Right lung (tissue), 5 donors: ENCODE data around the gene C6orf141. TPM values are rescaled to one million over a fixed set of nuclear protein-coding genes. Genes with fewer than 3 reads are reported as not detected.

ENCODE experiments used
- DNase-seq, 2 donors: peaks; one replicate each; pipeline ENCODE4 v3.0.0-alpha.2; 2013
- polyA plus RNA-seq, 5 donors: library from polyadenylated mRNA; unstranded; fragments of 120-200 nt; gene quantifications; one replicate each; pipeline versions ENCODE4 v1.2.1 to v1.2.3, GENCODE V29; 2013; ENCODE audit warnings: inconsistent platforms in 1 of 5, low replicate concordance in 1 of 5; ENCODE audit not compliant: insufficient read length in 5 of 5, insufficient read depth in 1 of 5

The C6orf141 gene
- polyA plus RNA-seq, 5 donors = 2.6 to 5.3 (median 3.9) TPM

- DNase-seq = no peak
These were observed 14.7 kb upstream of the C6orf141 start for GRCh38 chr6:49535795-49536194.

GRCh38 chr6:49539102-49539501 is 11.4 kb upstream of the C6orf141 start:
- no peak for DNase-seq

GRCh38 chr6:49540614-49541013 is 9.9 kb upstream of the C6orf141 start:
- no peak for DNase-seq

GRCh38 chr6:49541210-49541724 is 9.2 kb upstream of the C6orf141 start:
- no peak for DNase-seq

- DNase-seq = no peak
These were observed 8.5 kb upstream of the C6orf141 start for GRCh38 chr6:49541936-49542335.

- DNase-seq = no peak
These were observed 7.2 kb upstream of the C6orf141 start for GRCh38 chr6:49543087-49543858.

- no peak for DNase-seq
These were observed 4.1 kb upstream of the C6orf141 start for GRCh38 chr6:49546331-49546730.

DNA sequence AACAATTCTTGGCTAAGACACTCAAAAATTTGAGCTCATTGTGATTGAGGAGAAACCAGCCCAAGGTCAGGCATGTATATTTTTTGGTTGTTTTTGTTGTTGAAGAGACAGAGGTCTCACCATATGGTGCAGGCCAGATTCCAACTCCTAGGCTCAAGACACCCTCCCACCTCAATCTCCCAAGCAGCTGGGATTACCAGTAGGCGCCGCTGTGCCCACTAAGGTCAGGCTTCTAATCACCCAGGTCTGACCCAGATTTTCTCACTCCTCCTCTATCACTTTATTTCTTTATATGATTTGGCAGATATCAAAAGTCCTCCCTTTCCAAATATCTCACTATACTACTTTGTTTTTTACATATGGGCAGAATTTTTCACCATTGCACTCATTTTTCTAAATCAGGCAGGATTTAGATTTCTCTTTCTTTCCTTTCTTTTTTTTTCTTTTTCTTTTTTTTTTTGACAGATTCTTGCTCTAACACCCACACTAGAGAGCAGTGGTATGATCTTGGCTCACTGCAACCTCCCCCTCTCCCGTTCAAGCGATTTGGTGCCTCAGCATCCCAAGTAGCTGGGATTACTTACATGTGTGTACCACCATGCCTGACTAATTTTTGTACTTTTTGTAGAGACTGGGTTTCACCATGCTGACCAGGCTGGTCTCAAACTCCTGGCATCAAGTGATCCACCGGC is 1.7 kb upstream of the C6orf141 start:
- no peak for DNase-seq

- no peak for DNase-seq
These were observed 577 bp upstream of the C6orf141 start for GRCh38 chr6:49549691-49550491.

DNA sequence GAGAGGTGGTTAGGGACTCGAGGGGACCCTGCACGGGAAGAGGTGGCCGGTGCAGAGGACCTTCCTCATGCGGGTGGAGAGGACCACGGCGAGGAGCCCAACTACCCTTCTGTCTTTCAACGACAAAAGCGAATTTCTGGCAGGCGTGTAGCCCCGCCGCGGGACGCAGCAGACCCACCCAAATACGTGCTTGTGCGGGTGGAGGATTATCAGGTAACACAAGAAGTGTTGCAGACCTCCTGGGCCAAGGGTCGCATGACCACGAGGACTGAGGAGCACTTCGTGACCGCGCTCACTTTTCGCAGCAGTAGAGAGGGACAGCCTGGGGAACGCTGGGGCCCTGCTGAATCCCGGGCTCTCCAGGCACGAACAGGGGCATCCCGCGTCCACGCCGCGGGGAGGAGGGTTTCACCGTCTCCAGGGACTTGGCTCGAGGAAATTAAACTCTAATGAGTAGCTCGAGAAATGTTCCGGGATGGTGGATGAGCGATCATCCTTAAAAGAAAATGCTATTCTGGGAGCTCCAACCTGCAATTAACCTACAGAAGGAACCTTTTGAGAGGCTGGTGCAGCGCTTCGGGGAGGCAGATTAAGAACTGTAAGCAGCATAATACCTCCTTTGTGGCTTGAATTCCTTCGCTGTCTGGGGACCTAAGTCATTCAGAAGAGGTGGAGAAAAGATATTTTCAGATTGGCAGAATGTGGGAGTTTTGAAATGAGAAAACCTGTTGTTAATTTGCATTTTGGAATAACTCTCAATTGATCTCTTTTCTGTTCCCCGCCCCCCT is 804 bp downstream of the C6orf141 start:
- peak in 1 of 2 donors; percentile 15 for DNase-seq

DNA sequence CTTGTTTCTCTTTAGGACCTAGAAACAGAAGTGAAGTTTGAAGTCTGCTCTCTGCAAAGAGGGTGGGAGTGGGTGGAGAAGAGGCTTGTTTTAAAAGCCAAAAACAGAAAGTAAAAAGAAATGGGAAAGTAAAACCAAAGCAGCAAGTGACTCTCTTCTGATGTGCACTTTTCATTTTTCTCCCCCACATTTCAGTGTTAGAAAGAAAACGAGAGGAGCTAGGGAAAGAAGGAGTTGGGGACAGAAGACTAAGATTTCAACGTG is 1.3 kb downstream of the C6orf141 start:
- no peak for DNase-seq

DNA sequence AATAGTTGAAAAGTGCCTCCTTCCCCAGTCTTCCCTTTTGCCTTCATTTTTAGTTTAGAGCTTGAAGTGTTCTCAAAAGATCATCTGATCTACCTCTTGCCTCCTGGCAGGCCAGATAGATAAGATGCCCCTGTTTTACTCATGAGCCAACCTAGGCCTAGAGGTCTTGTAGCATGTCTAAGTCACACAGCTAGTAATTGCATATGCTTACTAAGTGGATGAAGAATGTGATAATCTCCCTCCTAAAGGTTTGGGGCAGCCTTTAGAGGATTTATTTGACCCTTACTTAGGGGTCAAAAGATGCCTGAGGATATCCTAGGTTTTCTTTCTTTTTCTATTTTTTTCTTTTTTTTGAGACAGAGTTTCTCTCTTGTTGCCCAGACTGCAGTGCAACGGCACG is 2.1 kb downstream of the C6orf141 start:
- no peak for DNase-seq

- no peak for DNase-seq
These were observed 2.9 kb downstream of the C6orf141 start for GRCh38 chr6:49553384-49553783.

DNA sequence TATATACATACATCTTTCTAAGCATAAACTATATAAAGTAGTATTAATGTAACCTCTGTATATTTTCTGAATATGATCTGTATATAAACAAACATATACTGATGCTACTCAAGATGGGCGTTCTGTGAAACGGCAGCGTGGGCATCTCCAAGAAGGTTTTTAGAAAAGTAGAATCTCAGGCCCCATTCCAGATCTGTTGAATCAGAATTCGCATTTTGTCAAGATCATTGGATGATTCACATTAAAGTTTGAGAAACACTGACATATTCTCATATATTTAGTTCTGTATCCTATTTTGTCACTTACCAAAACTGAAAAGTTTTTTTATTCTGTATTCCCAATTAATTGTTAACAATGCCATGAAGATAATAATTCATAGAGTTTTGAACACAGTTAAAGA is 5.5 kb downstream of the C6orf141 start:
- DNase-seq = no peak

- peak in 1 of 2 donors; percentile 43 for DNase-seq
These were observed 6.0 kb downstream of the C6orf141 start for GRCh38 chr6:49556429-49556837.

GRCh38 chr6:49557177-49557576 is 6.7 kb downstream of the C6orf141 start:
- no peak for DNase-seq

GRCh38 chr6:49558238-49558637 is 7.8 kb downstream of the C6orf141 start:
- no peak for DNase-seq

DNA sequence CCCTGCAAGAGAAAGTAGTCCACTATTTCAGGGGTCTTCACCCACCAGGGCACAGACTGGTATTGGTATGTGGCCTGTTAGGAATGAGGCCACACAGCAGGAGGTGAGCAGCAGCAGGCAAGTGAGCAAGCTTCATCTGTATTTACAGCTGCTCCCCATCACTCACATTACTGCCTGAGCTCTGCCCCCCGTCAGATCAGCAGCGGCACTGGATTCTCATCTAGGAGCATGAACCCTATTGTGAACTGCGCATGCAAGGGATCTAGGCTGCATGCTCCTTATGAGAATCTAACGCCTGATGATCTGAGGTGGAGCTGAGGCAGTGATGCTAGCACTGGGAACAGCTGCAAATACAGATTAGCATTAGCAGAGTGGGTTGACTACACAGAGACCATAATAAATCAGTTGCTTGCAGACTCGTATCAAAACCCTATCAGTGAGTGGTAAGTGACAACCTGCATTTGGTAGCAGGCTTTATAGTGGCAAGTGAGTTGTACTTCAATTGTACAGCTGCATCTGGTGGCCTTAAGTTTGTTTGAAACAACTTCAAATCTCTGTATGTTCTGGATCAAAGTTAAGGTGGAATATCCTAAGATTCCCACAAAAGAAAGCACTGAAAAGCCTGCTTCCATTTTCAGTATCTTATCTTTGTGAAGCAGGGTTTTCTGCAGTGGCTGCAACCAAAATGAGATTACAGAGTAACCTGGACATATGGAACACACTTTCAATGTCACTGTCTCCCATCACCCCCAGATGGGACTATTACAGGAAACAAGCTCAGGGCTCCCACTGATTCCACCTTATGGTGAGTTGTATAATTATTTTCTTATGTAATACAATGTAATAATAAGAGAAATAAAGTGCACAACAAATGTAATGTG is 12.8 kb downstream of the C6orf141 start:
- no peak for DNase-seq

- DNase-seq = no peak
These were observed 14.1 kb downstream of the C6orf141 start for GRCh38 chr6:49564552-49564951.

DNA sequence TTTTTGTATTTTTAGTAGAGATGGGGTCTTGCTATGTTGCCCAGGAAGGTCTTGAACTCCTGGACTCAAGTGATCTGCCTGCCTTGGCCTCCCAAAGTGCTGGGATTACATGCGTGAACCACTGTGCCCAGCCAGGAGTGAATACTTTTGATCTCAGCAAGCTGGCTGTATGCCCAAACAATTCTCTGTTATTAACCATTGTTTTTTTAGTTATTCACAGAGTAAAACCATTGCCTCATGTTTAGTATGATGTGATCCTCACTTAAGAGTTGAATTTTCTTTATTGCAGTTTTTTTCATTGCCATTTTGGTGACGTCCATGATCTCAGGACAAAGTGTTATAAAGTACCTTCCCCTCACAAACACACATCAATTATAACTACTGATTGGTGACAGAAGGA is 14.8 kb downstream of the C6orf141 start:
- no peak for DNase-seq

DNA sequence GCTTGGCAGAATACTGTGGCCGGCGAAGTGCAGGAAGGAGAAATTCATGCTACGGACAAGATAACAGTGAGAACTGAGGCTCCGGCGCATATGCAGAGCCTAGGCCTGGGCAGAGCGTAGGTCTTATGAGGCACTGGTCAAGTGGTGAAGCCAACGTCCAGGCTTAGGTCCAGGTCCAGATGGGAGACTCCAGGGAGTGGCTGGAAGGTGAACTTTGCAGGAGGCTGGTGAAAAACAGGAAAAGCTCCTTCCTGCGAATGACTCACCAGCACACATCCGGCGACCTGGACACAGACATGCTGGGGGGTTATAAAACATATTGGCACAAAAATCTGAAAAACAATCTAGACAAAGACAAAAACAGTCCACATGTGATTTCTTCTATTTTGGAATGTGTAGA is 15.4 kb downstream of the C6orf141 start:
- no peak for DNase-seq
